Measurements from ENCODE around the gene LRRIQ3.

DNA sequence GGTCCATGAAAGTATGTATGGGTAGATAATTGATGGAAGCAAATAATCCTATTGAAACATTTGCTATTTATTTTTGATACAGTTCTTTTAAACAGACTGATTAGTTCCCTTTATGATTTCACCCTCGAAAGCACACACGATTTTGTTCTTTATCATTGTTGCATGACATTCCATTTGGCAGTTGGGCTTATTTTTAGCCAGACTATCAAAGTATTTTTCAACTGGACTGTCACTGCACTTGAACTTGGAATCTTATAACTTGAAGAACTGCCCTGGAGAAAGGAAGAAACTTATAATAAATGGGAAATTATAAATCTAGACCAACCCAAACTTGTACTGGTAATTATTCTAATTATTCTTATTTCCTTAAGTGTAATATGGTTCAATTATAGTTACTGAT, 37.2 kb upstream of the LRRIQ3 start, which contains the start of gene TNNI3K:
- no peak for TF ChIP-seq POLR2A (IDR thresholded peaks at IDR 0.05)
- TF ChIP-seq, protein P1, sequence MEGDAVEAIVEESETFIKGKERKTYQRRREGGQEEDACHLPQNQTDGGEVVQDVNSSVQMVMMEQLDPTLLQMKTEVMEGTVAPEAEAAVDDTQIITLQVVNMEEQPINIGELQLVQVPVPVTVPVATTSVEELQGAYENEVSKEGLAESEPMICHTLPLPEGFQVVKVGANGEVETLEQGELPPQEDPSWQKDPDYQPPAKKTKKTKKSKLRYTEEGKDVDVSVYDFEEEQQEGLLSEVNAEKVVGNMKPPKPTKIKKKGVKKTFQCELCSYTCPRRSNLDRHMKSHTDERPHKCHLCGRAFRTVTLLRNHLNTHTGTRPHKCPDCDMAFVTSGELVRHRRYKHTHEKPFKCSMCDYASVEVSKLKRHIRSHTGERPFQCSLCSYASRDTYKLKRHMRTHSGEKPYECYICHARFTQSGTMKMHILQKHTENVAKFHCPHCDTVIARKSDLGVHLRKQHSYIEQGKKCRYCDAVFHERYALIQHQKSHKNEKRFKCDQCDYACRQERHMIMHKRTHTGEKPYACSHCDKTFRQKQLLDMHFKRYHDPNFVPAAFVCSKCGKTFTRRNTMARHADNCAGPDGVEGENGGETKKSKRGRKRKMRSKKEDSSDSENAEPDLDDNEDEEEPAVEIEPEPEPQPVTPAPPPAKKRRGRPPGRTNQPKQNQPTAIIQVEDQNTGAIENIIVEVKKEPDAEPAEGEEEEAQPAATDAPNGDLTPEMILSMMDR (IDR thresholded peaks at IDR 0.05): no peak

Measured in right lobe of liver (tissue), 4 donors.